B cell (primary cell): Measurements from ENCODE around the gene ABCA12.

Source experiments
- EZH2 ChIP-seq: IDR thresholded peaks from 2 replicates; pipeline ENCODE4 v1.6.1; 2012; ENCODE audit warnings: borderline replicate concordance, low read depth, mild to moderate bottlenecking, moderate library complexity, low read length; ENCODE audit not compliant: insufficient read depth, poor library complexity, severe bottlenecking
- TF ChIP-seq, protein P1 (sequence below): fragments of 200-600 bp; IDR thresholded peaks from one replicate; pipeline ENCODE4 v1.8.0; 2022; ENCODE audit warnings: antibody characterized with exemption, mild to moderate bottlenecking

GRCh38 chr2:215066124-215066523 is 72.3 kb downstream of the ABCA12 start:
- TF ChIP-seq, protein P1, sequence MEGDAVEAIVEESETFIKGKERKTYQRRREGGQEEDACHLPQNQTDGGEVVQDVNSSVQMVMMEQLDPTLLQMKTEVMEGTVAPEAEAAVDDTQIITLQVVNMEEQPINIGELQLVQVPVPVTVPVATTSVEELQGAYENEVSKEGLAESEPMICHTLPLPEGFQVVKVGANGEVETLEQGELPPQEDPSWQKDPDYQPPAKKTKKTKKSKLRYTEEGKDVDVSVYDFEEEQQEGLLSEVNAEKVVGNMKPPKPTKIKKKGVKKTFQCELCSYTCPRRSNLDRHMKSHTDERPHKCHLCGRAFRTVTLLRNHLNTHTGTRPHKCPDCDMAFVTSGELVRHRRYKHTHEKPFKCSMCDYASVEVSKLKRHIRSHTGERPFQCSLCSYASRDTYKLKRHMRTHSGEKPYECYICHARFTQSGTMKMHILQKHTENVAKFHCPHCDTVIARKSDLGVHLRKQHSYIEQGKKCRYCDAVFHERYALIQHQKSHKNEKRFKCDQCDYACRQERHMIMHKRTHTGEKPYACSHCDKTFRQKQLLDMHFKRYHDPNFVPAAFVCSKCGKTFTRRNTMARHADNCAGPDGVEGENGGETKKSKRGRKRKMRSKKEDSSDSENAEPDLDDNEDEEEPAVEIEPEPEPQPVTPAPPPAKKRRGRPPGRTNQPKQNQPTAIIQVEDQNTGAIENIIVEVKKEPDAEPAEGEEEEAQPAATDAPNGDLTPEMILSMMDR = no peak
- no peak for TF ChIP-seq EZH2
